Chondrocyte (in vitro differentiated cells): ENCODE results near the gene SMG6. TPM values are rescaled to one million over a fixed set of nuclear protein-coding genes. Genes with fewer than 3 reads are reported as not detected.

Experiments
- DNase-seq: peaks from one replicate; pipeline ENCODE4 v3.0.0; 2021; ENCODE audit warnings: mixed read lengths, low spot score
- H3K27ac Mint-ChIP-seq: one replicate; pipeline ENCODE4 v1.8.0; 2021; ENCODE audit warnings: mild to moderate bottlenecking, moderate library complexity, mixed read lengths; ENCODE audit not compliant: unreplicated experiment
- H3K27me3 Mint-ChIP-seq: 2 replicates; pipeline ENCODE4 v1.8.0; 2021; ENCODE audit warnings: low read depth, mixed read lengths
- H3K36me3 Mint-ChIP-seq: 2 replicates; pipeline ENCODE4 v1.8.0; 2021; ENCODE audit warnings: low read depth, mixed read lengths
- H3K4me1 Mint-ChIP-seq: 2 replicates; pipeline ENCODE4 v1.8.0; 2021; ENCODE audit warnings: low read depth, mild to moderate bottlenecking, mixed read lengths
- H3K4me3 Mint-ChIP-seq: one replicate; pipeline ENCODE4 v1.8.0; 2021; ENCODE audit warnings: mild to moderate bottlenecking, moderate library complexity, mixed read lengths; ENCODE audit not compliant: unreplicated experiment
- H3K9me3 Mint-ChIP-seq: 2 replicates; pipeline ENCODE4 v1.8.0; 2021; ENCODE audit warnings: low read depth, mixed read lengths
- CTCF ChIP-seq: fragments of 200-600 bp; sonication (generic); IDR thresholded peaks from 2 replicates; pipeline ENCODE4 v1.5.0; 2021; ENCODE audit warnings: antibody characterized with exemption, mild to moderate bottlenecking, moderate library complexity
- total RNA-seq: library from RNA; stranded (reverse); gene quantifications from 3 replicates; pipeline ENCODE4 v1.2.1, GENCODE V29; 2021

SMG6 gene
- total RNA-seq, 1 donor from 2014 or later = 33.6 TPM

GRCh38 chr17:2343421-2343820, 39.8 kb upstream of the SMG6 start:
- H3K9me3 Mint-ChIP-seq = no peaks in the 10 kb centered on the region
- H3K36me3 Mint-ChIP-seq = peaks cover 3% of the 10 kb centered on the region
- H3K4me1 Mint-ChIP-seq = peaks cover 12% of the 10 kb centered on the region
- H3K27ac Mint-ChIP-seq = no peak overlapping the region
- no peaks in the 10 kb centered on the region for H3K27me3 Mint-ChIP-seq
- no peak for DNase-seq
- H3K4me3 Mint-ChIP-seq = no peak overlapping the region
- TF ChIP-seq CTCF = no peak

- no peak for DNase-seq
- Mint-ChIP-seq H3K27ac (peak overlapping the region; percentile 57), H3K36me3 (peaks cover 10% of the 10 kb centered on the region), H3K27me3 (no peaks in the 10 kb centered on the region), H3K4me1 (peaks cover 27% of the 10 kb centered on the region), H3K9me3 (no peaks in the 10 kb centered on the region), H3K4me3 (peak overlapping the region; percentile 75)
- no peak for TF ChIP-seq CTCF
Observed at GRCh38 chr17:2338315-2338657, 34.7 kb upstream of the SMG6 start.

- DNase-seq = no peak
- no peak for TF ChIP-seq CTCF
- Mint-ChIP-seq H3K36me3 (peaks cover 10% of the 10 kb centered on the region), H3K9me3 (no peaks in the 10 kb centered on the region), H3K27ac (peak overlapping the region; percentile 57), H3K4me3 (peak overlapping the region; percentile 75), H3K4me1 (peaks cover 27% of the 10 kb centered on the region), H3K27me3 (no peaks in the 10 kb centered on the region)
Observed at GRCh38 chr17:2337544-2338314, 34.1 kb upstream of the SMG6 start.

GRCh38 chr17:2336852-2337543, 33.4 kb upstream of the SMG6 start, which contains the start of gene SGSM2:
SGSM2 (plus strand) TSS chr17:2337501; CDS start chr17:2337689, 188 bp downstream.
- no peak for TF ChIP-seq CTCF
- Mint-ChIP-seq H3K9me3 (no peaks in the 10 kb centered on the region), H3K36me3 (peaks cover 10% of the 10 kb centered on the region), H3K4me3 (peak within 1 kb of the TSS; percentile 91), H3K27ac (peak within 1 kb of the TSS; percentile 96), H3K4me1 (peaks cover 27% of the 10 kb centered on the region), H3K27me3 (no peaks in the 10 kb centered on the region)
- no peak for DNase-seq

- peak within 1 kb of the TSS; percentile 96 for H3K27ac Mint-ChIP-seq
- H3K27me3 Mint-ChIP-seq = no peaks in the 10 kb centered on the region
- TF ChIP-seq CTCF = peak; percentile 68
- peaks cover 27% of the 10 kb centered on the region for H3K4me1 Mint-ChIP-seq
- H3K9me3 Mint-ChIP-seq = no peaks in the 10 kb centered on the region
- H3K4me3 Mint-ChIP-seq = peak within 1 kb of the TSS; percentile 91
- H3K36me3 Mint-ChIP-seq = peaks cover 7% of the 10 kb centered on the region
- DNase-seq = peak; percentile 97
Observed at GRCh38 chr17:2336215-2336851, 32.7 kb upstream of the SMG6 start, which contains the start of gene TSR1. TSR1 (minus strand) TSS chr17:2336457; CDS start chr17:2336427, 30 bp downstream.
